Measurements from ENCODE around the gene PACS2. TPM values are rescaled to one million over a fixed set of nuclear protein-coding genes. Genes with fewer than 3 reads are reported as not detected.

Gene PACS2
- total RNA-seq, 1 experiment from 2014 or later, result 100 TPM

- TF ChIP-seq JUN (CRISPR knock-in tag; IDR thresholded peaks at IDR 0.05) (no peak), IRF2 (CRISPR knock-in tag; IDR thresholded peaks at IDR 0.05; ENCODE audit: borderline replicate concordance, low read depth) (no peak), E2F1 (CRISPR knock-in tag; IDR thresholded peaks at IDR 0.05) (no peak), ETV6 (CRISPR knock-in tag; IDR thresholded peaks at IDR 0.05) (no peak)
- POLR2A ChIA-PET, result no interaction called here
- ATAC-seq (no peak), DNase-seq (ENCODE audit: low spot score) (no peak)
- Mint-ChIP-seq H3K27ac (no peak overlapping the region), H3K4me1 (peaks cover 12% of the 10 kb centered on the region), H3K9me3 (0 out of 2 replicates have a peak, but pooled peaks cover 3% of the 10 kb centered on the region), H3K4me3 (no peak overlapping the region), H3K36me3 (peaks cover 38% of the 10 kb centered on the region), H3K27me3 (ENCODE audit: low read depth) (no peaks in the 10 kb centered on the region)
- CTCF ChIA-PET, result no interaction called here
These were observed 115.5 kb downstream of the PACS2 start for GRCh38 chr14:105430042-105430441.

- Mint-ChIP-seq H3K36me3 (peaks cover 38% of the 10 kb centered on the region), H3K27ac (no peak overlapping the region), H3K9me3 (0 out of 2 replicates have a peak, but pooled peaks cover 3% of the 10 kb centered on the region), H3K4me3 (no peak overlapping the region), H3K27me3 (ENCODE audit: low read depth) (no peaks in the 10 kb centered on the region), H3K4me1 (peaks cover 12% of the 10 kb centered on the region)
- ATAC-seq, result no peak
- no peak for TF ChIP-seq PRRX2 (CRISPR knock-in tag; IDR thresholded peaks at IDR 0.05)
- no peak for TF ChIP-seq CREM (CRISPR knock-in tag; IDR thresholded peaks at IDR 0.05)
- no peak for TF ChIP-seq IRF2 (CRISPR knock-in tag; IDR thresholded peaks at IDR 0.05; ENCODE audit: borderline replicate concordance, low read depth)
- TF ChIP-seq E2F5 (CRISPR knock-in tag; IDR thresholded peaks at IDR 0.05), result no peak
- DNase-seq (ENCODE audit: low spot score), result no peak
- ChIA-PET CTCF (no interaction called here), POLR2A (no interaction called here)
These were observed 116.0 kb downstream of the PACS2 start for GRCh38 chr14:105430565-105430964.

- H3K27ac Mint-ChIP-seq, result no peak overlapping the region
- DNase-seq (ENCODE audit: low spot score) (no peak), ATAC-seq (no peak)
- TF ChIP-seq ZNF138 (CRISPR knock-in tag; conservative IDR thresholded peaks at IDR 0.05), result no peak
- TF ChIP-seq CREB1 (CRISPR knock-in tag; IDR thresholded peaks at IDR 0.05), result no peak
- TF ChIP-seq NFATC4 (CRISPR knock-in tag; IDR thresholded peaks at IDR 0.05), result no peak
- TF ChIP-seq GRHL2 (CRISPR knock-in tag; IDR thresholded peaks at IDR 0.05; ENCODE audit: insufficient replicate concordance, severe bottlenecking), result no peak
- no peak for TF ChIP-seq ELF4 (CRISPR knock-in tag; IDR thresholded peaks at IDR 0.05; ENCODE audit: low read depth)
- no peak for TF ChIP-seq GABPB1 (CRISPR knock-in tag; IDR thresholded peaks at IDR 0.05)
- TF ChIP-seq ZBTB43 (CRISPR knock-in tag; IDR thresholded peaks at IDR 0.05), result no peak
- H3K27me3 Mint-ChIP-seq (ENCODE audit: low read depth), result no peaks in the 10 kb centered on the region
- peaks cover 13% of the 10 kb centered on the region for H3K4me1 Mint-ChIP-seq
- peaks cover 34% of the 10 kb centered on the region for H3K36me3 Mint-ChIP-seq
- ChIA-PET CTCF (no interaction called here), POLR2A (no interaction called here)
- H3K4me3 Mint-ChIP-seq, result no peak overlapping the region
- 0 out of 2 replicates have a peak, but pooled peaks cover 3% of the 10 kb centered on the region for H3K9me3 Mint-ChIP-seq
These were observed 116.7 kb downstream of the PACS2 start for GRCh38 chr14:105431256-105431655.

GRCh38 chr14:105432657-105433056 is 118.1 kb downstream of the PACS2 start:
- ATAC-seq (no peak), DNase-seq (ENCODE audit: low spot score) (no peak)
- peak overlapping the region; percentile 57; the same call in 1 of the 2 replicates for H3K27ac Mint-ChIP-seq
- H3K27me3 Mint-ChIP-seq (ENCODE audit: low read depth), result no peaks in the 10 kb centered on the region
- H3K4me3 Mint-ChIP-seq, result no peak overlapping the region
- H3K36me3 Mint-ChIP-seq, result peaks cover 21% of the 10 kb centered on the region
- ChIA-PET CTCF (interaction anchor here (1.2 to 2.8 kb wide), 4 partner anchors 39 to 57 kb away, joined by 5 to 7 read pairs (median 6); no protein-coding TSS in a partner anchor), POLR2A (interaction anchor here (0.5 kb wide), 1 partner anchor 584 kb away, joined by 7 read pairs; no protein-coding TSS in a partner anchor)
- H3K4me1 Mint-ChIP-seq, result peaks cover 14% of the 10 kb centered on the region
- no peaks in the 10 kb centered on the region for H3K9me3 Mint-ChIP-seq
- no peak for TF ChIP-seq CDX4 (CRISPR knock-in tag; IDR thresholded peaks at IDR 0.05; ENCODE audit: borderline replicate concordance)
- no peak for TF ChIP-seq ESRRA (CRISPR knock-in tag; IDR thresholded peaks at IDR 0.05; ENCODE audit: borderline replicate concordance)
- TF ChIP-seq EMX1 (CRISPR knock-in tag; IDR thresholded peaks at IDR 0.05), result no peak
- TF ChIP-seq CBFB (CRISPR knock-in tag; IDR thresholded peaks at IDR 0.05; ENCODE audit: low read depth), result no peak
- TF ChIP-seq PRDM15 (CRISPR knock-in tag; IDR thresholded peaks at IDR 0.05), result no peak
- TF ChIP-seq ZSCAN18 (CRISPR knock-in tag; IDR thresholded peaks at IDR 0.05), result no peak
